Prostate gland (tissue), 2 donors: Measurements from ENCODE around the gene DHRS12. TPM values are rescaled to one million over a fixed set of nuclear protein-coding genes. Genes with fewer than 3 reads are reported as not detected.

Source experiments
- DNase-seq: peaks from one replicate; pipeline ENCODE4 v3.0.0-alpha.2; 2019; ENCODE audit warnings: low spot score
- H3K27ac ChIP-seq, 2 donors: fragments of 200-600 bp; sonication (generic); 2 replicates each; pipeline ENCODE4 v1.5.1; 2017 to 2019
- H3K27me3 ChIP-seq: fragments of 200-600 bp; sonication (generic); replicated peaks from 2 replicates; pipeline ENCODE4 v1.5.1; 2019; ENCODE audit not compliant: insufficient read depth
- H3K36me3 ChIP-seq, 2 donors: fragments of 200-600 bp; sonication (generic); 1 replicate in 1 of 2; 2 replicates in 1 of 2; pipeline versions ENCODE4 v1.5.1 to v1.8.1; 2017 to 2019
- H3K4me1 ChIP-seq: fragments of 200-600 bp; sonication (generic); replicated peaks from 2 replicates; pipeline ENCODE4 v1.5.1; 2019
- H3K4me3 ChIP-seq, 2 donors: fragments of 200-600 bp; sonication (generic); 2 replicates each; pipeline ENCODE4 v1.5.1; 2017 to 2019
- H3K9me3 ChIP-seq: fragments of 200-600 bp; sonication (generic); 2 replicates; pipeline ENCODE4 v1.5.1; 2017
- POLR2A ChIP-seq: fragments of 450-650 bp; IDR thresholded peaks from one replicate; pipeline ENCODE4 v1.6.1; 2016; ENCODE audit warnings: antibody characterized with exemption, mild to moderate bottlenecking
- POLR2AphosphoS5 ChIP-seq: sonication (generic); formaldehyde crosslinking; IDR thresholded peaks from one replicate; pipeline ENCODE4 v1.6.1; 2017; ENCODE audit warnings: antibody characterized with exemption
- WGBS: methylation state at CpG from one replicate; pipeline ENCODE4 v1.1.5; 2018; 5-methylcytosine and 5-hydroxymethylcytosine counted together
- intact Hi-C: fragments of 100-400 bp; cut with DNase I; formaldehyde crosslinking; loops from one replicate; pipeline ENCODE4 v1.14.2; 2022
- total RNA-seq, 2 donors: library from RNA; depleted of rRNA; stranded (reverse); fragments of >200 nt; gene quantifications; one replicate each; pipeline ENCODE4 v1.1.0, GENCODE V29; 2016
- TF ChIP-seq, protein P1 (sequence below), 4 experiments: fragments of 200-600 bp in 2 of 4; fragments of 450-650 bp in 2 of 4; sonication (generic) in 2 of 4; IDR thresholded peaks; 1 replicate in 3 of 4; 2 replicates in 1 of 4; pipeline ENCODE4 v1.5.1; 2016 to 2019; ENCODE audit warnings: antibody characterized with exemption in 4 of 4, mild to moderate bottlenecking in 2 of 4, moderate library complexity in 2 of 4

Gene DHRS12
- total RNA-seq, 2 donors from 2014 or later: 18.7 to 19.8 TPM

DNA sequence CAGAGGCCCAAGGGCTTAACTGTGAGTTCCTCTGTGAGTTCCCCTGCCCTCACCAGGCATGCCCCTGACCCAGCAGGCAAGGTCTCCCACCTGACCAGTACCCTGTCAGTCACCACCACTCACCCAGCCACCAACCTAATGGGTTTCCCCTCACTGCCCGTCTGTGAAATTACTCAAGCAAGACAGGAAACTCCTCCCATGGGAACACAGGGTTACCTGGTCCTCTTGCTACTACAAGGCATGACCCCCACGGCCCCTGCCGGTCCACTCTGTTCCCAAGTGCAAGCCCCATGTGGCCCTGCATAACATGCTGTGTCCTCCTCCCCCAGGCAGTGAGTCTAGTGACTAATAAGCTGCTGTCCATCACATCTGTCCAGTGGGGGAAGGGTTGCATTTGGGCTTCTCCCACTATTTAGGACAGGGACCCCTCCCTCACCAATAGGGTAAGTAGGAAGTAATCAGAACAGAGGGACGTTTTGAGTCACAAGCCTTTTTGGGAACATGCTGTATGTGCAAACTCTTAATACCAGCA is 8.0 kb upstream of the DHRS12 start:
- DNase-seq: no peak
- Histone ChIP-seq H3K27ac (no peak overlapping the region), H3K36me3 (no peaks in the 10 kb centered on the region), H3K9me3 (no peaks in the 10 kb centered on the region), H3K4me3 (no peak overlapping the region), H3K27me3 (no peaks in the 10 kb centered on the region), H3K4me1 (no peaks in the 10 kb centered on the region)
- TF ChIP-seq POLR2AphosphoS5 (no peak), POLR2A (no peak)
- TF ChIP-seq, protein P1, sequence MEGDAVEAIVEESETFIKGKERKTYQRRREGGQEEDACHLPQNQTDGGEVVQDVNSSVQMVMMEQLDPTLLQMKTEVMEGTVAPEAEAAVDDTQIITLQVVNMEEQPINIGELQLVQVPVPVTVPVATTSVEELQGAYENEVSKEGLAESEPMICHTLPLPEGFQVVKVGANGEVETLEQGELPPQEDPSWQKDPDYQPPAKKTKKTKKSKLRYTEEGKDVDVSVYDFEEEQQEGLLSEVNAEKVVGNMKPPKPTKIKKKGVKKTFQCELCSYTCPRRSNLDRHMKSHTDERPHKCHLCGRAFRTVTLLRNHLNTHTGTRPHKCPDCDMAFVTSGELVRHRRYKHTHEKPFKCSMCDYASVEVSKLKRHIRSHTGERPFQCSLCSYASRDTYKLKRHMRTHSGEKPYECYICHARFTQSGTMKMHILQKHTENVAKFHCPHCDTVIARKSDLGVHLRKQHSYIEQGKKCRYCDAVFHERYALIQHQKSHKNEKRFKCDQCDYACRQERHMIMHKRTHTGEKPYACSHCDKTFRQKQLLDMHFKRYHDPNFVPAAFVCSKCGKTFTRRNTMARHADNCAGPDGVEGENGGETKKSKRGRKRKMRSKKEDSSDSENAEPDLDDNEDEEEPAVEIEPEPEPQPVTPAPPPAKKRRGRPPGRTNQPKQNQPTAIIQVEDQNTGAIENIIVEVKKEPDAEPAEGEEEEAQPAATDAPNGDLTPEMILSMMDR (IDR thresholded peaks at IDR 0.05): no peak
- intact Hi-C loops: loop anchor here (10.0 kb wide), 2 partner anchors 203 to 313 kb away; partner anchors contain the start of genes ALG11, ATP7B and NEK5
- WGBS: 68% methylated on average over 4 of the region's 4 CpGs

DNA sequence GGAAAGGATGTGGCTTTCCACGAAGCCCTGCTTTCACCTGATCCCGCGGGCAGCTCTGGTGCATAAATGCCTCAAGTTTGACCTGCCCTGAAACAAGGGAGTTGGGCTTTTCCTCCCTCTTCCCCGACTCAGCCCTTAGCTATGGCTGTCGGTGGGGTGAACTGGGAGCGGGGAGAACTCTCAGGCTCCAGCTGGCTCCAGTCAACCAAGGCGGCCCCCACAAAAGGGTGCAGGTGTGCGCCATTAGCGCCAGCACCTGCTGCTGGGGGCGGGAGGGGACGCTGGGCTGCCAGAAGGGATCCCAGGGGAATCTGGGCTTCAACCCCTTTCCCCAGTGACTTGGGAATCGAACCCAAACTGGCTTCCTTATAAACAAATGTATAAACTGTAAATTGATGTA is 7.1 kb upstream of the DHRS12 start:
- WGBS: 76% methylated on average over 12 of the region's 12 CpGs
- Histone ChIP-seq H3K27me3 (no peaks in the 10 kb centered on the region), H3K9me3 (no peaks in the 10 kb centered on the region), H3K4me1 (no peaks in the 10 kb centered on the region), H3K4me3 (no peak overlapping the region), H3K36me3 (no peaks in the 10 kb centered on the region), H3K27ac (no peak overlapping the region)
- no peak for DNase-seq
- TF ChIP-seq, protein P1 (IDR thresholded peaks at IDR 0.05): no peak
- TF ChIP-seq POLR2A: no peak
- intact Hi-C loops: loop anchor here (10.0 kb wide), 2 partner anchors 204 to 314 kb away; partner anchors contain the start of genes ALG11, ATP7B and NEK5

DNA sequence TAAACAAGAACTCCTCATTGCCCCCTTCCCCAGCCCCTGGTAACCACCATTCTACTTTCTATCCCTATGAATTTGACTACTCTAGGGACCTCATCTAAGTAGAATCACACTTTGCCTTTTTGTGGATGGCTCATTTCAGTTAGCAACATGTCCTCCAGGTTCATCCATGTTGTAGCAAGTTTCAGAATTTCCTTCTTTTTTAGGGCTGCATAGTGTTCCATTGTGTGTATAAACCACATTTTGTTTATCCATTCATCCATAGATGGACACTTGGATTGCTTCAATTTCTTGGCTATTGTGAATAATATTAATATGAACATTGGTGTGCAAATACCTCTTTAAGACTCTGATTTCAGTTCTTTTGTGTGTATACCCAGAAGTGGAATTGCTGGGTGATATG is 4.8 kb upstream of the DHRS12 start:
- Histone ChIP-seq H3K4me3 (no peak overlapping the region), H3K36me3 (no peaks in the 10 kb centered on the region), H3K27me3 (no peaks in the 10 kb centered on the region), H3K4me1 (peaks cover 5% of the 10 kb centered on the region), H3K9me3 (no peaks in the 10 kb centered on the region), H3K27ac (no peak overlapping the region)
- intact Hi-C loops: no loop called here
- TF ChIP-seq POLR2AphosphoS5 (no peak), POLR2A (no peak)
- TF ChIP-seq, protein P1 (IDR thresholded peaks at IDR 0.05): no peak
- DNase-seq: no peak

DNA sequence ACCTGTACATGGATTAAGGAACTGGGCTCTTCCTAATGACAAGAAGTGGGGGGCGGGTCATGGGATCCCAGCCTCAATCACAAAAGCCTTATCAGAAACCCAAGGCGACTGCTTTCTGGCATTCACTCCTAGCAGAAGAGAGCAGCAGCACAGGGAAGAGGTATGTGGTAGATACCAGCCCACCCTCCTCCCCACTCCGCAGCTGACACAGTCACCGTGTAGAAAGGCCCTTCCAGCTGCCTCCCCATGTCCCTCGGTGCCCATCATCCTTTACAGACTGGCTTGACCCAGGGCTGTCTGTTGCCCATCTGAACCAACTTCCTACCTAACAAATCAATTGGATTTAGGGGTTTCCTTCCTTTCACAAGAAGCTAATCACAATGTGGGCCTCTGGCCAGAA is 3.1 kb upstream of the DHRS12 start:
- intact Hi-C loops: no loop called here
- peaks cover 13% of the 10 kb centered on the region for H3K4me1 ChIP-seq
- no peak for DNase-seq
- 75% methylated on average over 5 of the region's 5 CpGs for WGBS
- H3K27ac ChIP-seq: no peak overlapping the region
- TF ChIP-seq POLR2A: no peak
- TF ChIP-seq, protein P1 (IDR thresholded peaks at IDR 0.05): no peak
- no peak for TF ChIP-seq POLR2AphosphoS5
- no peak overlapping the region for H3K4me3 ChIP-seq
- H3K27me3 ChIP-seq: no peaks in the 10 kb centered on the region
- no peaks in the 10 kb centered on the region for H3K9me3 ChIP-seq
- no peaks in the 10 kb centered on the region for H3K36me3 ChIP-seq

DNA sequence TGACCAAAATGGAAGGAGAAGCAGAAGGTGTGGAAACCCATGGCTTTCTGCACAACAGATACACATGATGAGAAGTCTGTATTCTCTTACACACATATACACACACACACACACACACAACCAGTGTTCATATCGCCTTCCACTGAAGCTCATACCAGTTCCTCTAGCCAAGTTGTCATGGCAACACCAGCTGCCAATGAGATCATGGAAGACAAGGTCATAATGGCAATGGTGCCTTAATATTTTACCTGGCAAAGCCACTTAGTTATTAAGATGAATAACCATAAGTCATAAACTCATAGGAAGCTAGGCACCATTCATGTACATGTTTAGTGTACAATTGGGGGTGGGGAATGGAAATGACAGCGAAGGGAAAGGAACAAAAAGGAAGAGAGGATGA is 2.6 kb upstream of the DHRS12 start:
- intact Hi-C loops: no loop called here
- WGBS: 48% methylated on average over 2 of the region's 2 CpGs

More for the DNA sequence above, 2.6 kb upstream of the DHRS12 start:
- Histone ChIP-seq H3K36me3 (no peaks in the 10 kb centered on the region), H3K4me3 (no peak overlapping the region), H3K27ac (no peak overlapping the region), H3K9me3 (no peaks in the 10 kb centered on the region), H3K4me1 (peaks cover 16% of the 10 kb centered on the region), H3K27me3 (no peaks in the 10 kb centered on the region)
- TF ChIP-seq, protein P1 (IDR thresholded peaks at IDR 0.05): no peak
- no peak for TF ChIP-seq POLR2AphosphoS5
- TF ChIP-seq POLR2A: no peak
- DNase-seq: no peak
